AG09309 (cell line): ENCODE measurements around the gene NACAD.

Source experiments
- DNase-seq: peaks from one replicate; pipeline ENCODE4 v3.0.0-alpha.2; 2010; ENCODE audit warnings: low read depth
- H3K4me3 ChIP-seq: 2 replicates; pipeline ENCODE4 v1.5.1; 2011; ENCODE audit warnings: mild to moderate bottlenecking, low read depth, low read length, moderate library complexity; ENCODE audit not compliant: control insufficient read depth
- TF ChIP-seq, protein P1 (sequence below): IDR thresholded peaks from 2 replicates; pipeline ENCODE4 v1.5.1; 2011; ENCODE audit warnings: mild to moderate bottlenecking, low read depth, low read length, inconsistent platforms; ENCODE audit not compliant: insufficient read depth, control insufficient read depth; ENCODE audit errors: missing control alignments

Gene NACAD

DNA sequence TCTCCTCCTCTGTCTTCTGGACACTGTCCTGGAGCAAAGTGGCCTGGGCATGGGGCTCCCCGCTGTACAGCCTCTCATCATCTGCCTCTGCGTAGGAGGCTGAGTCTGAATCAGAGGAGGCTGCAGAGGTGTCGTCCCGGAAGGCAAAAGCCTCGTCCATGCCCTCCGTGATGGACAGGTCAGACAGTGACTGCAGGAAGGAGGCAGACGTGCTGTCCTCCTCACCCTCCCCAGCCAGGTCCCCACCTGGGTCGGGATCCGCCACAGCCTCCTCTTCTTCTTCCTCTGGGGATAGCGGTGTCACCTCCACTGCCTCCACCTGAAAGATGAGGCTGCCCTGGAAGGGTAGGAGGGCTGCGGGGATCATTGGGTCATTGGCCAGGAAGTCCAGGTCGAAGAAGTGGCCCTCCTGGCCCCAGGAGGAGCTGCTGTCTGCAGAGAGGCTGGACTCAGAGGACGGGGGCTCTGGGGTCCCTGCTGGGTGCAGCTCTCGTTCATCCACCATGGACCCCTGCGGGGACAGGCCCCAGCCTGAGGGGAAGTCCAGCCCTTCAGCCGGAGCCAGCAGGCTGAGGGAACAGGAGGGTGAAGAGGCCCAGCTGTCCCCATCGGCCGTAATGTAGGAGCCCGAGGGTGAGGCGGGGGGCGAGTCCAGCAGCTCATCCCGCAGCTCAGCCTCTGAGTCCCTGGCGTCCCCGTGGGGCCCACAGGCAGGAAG is 3.7 kb downstream of the NACAD start:
- no peak for DNase-seq
- TF ChIP-seq, protein P1, sequence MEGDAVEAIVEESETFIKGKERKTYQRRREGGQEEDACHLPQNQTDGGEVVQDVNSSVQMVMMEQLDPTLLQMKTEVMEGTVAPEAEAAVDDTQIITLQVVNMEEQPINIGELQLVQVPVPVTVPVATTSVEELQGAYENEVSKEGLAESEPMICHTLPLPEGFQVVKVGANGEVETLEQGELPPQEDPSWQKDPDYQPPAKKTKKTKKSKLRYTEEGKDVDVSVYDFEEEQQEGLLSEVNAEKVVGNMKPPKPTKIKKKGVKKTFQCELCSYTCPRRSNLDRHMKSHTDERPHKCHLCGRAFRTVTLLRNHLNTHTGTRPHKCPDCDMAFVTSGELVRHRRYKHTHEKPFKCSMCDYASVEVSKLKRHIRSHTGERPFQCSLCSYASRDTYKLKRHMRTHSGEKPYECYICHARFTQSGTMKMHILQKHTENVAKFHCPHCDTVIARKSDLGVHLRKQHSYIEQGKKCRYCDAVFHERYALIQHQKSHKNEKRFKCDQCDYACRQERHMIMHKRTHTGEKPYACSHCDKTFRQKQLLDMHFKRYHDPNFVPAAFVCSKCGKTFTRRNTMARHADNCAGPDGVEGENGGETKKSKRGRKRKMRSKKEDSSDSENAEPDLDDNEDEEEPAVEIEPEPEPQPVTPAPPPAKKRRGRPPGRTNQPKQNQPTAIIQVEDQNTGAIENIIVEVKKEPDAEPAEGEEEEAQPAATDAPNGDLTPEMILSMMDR, result no peak

DNA sequence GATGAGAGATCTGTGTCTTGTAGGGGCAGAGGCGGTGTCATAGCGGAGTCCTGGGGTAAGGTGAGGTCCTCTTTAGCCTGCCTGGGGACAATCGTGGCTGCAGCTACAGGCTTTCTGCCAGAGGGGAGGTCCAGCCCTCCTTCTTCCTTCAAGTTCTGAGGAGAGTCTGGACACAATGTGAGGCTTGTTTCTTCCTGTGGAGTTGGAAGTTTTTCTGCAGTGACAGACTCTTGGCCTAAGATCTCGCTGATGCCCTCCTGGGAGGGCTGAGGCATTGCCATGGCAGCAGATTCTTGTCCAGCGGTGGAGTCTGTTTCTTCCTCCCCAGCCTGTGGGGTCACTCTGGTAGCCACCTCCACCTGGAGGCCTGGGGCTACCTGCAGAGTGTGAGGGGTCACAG is 4.4 kb downstream of the NACAD start:
- TF ChIP-seq, protein P1, result no peak
- no peak for DNase-seq
- no peak overlapping the region for H3K4me3 ChIP-seq

More for the DNA sequence above, 3.7 kb downstream of the NACAD start:
- no peak overlapping the region for H3K4me3 ChIP-seq

DNA sequence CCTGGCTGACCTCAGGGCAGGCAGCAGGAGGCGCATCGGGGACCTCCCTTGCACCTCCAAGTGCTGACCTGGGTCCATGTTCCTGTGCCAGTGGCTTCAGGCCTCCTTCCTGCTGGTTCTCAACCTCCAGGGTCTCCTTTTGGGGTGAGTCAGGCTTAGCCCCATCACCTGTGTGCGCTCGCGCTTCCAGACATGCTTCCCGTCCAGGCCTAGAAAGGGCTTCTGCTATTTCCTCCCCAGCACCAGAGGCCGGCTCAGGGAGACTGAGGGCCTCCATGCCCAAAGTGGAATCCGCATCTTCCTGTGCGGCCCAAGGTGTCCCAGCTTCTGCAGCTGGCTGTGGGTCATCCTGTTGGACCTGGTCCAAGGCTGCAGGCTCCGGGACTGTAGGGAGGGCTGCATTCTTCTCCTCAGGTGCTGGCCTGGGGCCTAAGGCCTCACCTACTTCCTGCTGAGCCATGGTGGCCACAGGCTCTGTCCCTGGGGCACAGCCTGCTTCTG is 5.9 kb downstream of the NACAD start:
- H3K4me3 ChIP-seq, result no peak overlapping the region
- TF ChIP-seq, protein P1, result no peak
- DNase-seq, result no peak

DNA sequence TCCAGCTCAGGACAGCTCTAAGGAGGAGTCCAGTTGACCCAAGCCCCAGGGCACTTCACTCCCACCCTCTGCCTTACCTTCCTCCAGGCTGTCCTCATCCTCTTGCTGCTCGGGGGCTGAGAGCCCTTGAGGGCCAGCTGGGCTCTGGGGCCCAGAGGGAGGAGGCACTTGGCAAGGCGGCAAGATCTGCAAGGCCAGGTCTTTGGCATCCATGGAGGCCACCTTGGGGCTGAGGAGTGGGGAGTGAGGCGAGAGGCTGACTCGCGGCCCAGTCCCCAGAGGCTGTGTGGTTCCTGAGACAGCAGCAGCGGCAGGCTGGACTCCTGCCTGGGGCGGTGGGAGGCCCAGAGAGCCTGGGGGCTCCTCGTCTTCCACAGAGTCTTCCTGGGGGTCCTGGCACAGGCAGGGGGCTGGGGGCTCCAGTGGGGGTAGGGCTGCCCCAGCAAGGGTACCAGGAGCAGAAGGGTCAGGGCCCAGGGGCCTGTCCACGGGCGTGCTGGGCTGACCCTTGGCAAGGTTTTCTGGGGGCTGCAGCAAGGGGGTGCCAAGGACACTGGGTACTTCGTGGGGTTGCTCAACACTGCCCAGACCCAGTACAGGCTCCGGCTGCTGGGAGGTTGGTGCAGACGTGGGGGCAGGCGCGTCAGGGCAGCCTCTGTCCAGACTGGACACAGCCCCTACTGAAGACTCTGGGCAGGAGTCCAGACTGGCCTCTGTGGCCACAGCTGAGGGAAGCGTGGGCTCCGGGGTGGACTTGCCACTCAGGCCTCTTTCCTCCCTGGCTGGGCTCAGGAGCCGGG is 6.5 kb downstream of the NACAD start:
- TF ChIP-seq, protein P1, result no peak
- no peak overlapping the region for H3K4me3 ChIP-seq
- no peak for DNase-seq

DNA sequence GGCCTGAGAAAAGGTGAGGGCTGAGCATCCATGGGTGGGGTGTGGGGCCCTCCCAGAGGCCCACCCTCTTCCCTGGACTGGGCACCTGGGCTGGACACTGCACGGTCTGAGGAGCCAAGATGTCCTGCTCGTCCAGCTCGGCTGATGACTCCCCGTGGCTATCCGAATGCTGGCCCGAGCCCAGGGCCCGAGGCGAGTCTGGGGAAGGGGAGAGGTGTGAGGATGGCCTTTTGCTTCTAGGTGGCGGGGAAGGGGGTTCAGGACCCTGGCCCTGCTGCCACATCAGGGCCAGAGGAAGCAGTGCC is 7.1 kb downstream of the NACAD start:
- TF ChIP-seq, protein P1, result no peak
- no peak for DNase-seq
- no peak overlapping the region for H3K4me3 ChIP-seq

- DNase-seq, result no peak
- TF ChIP-seq, protein P1, result no peak
- no peak overlapping the region for H3K4me3 ChIP-seq
Observed at GRCh38 chr7:45080958-45081669, 7.7 kb downstream of the NACAD start.
